HG03460 (cell line): ENCODE data around the gene FCGR3B.
"Not testable (repeated sequence)": the region's sequence is repeated elsewhere in the genome, so short reads cannot be mapped to it uniquely, and the experiment has no call there.

Source experiments
- ATAC-seq: cut with Tn5 transposase; IDR thresholded peaks from one replicate; pipeline ENCODE4 v1.9.1; 2021; ENCODE audit not compliant: unreplicated experiment

FCGR3B gene

DNA sequence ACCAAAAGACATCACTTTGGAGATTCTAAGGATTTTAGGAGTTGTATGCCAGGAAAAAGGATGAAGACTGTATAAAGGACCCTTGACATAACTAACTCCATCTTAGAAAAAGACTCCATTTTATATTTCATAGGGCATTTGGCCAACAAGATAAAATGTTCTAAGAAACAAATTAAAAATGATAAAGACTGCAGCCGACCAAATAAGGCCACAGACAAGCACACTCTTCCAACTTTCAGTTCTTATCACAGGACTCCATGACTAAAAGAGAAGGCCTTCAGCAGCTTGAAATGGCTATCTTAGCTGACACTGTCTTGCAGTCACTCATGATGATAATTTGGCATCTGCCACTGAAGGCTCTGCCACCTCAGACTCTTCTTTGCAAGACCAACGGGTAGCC is 8.2 kb upstream of the FCGR3B start:
- ATAC-seq = not testable (repeated sequence)

DNA sequence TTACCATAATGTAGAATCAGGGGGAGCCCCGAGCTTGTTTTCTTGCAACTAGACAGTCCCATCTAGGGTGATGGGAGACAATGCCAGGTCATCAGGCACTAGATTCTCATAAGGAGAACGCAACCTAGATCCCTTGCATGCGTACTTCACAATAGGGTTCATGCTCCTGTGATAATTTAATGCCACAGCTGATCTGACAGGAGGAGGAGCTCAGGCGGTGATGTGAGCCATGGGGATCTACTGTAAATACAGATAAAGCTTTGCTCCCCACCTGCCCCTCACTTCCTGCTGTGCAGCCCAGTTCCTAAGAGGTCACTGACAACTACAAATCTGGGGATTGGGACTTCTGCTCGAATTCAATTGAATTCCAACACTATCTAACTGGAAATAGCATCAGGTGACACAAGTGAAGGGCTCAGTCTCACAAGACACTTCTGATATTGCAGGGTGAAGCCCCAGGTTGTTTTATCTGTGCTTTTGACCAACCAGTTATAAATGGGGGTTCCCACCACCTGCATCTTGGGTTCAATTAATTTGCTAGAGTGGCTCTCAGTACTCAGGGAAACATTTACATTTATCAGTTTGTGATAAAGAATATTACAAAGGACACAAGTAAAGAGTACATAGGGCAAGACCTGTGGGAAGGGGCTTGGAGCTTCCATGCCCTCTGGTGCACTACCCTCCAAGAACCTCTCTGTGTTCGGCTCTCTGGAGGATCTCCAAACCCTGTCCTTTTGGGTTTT is 7.4 kb upstream of the FCGR3B start:
- not testable (repeated sequence) for ATAC-seq

GRCh38 chr1:161636976-161637375 is 6.0 kb upstream of the FCGR3B start:
- not testable (repeated sequence) for ATAC-seq

DNA sequence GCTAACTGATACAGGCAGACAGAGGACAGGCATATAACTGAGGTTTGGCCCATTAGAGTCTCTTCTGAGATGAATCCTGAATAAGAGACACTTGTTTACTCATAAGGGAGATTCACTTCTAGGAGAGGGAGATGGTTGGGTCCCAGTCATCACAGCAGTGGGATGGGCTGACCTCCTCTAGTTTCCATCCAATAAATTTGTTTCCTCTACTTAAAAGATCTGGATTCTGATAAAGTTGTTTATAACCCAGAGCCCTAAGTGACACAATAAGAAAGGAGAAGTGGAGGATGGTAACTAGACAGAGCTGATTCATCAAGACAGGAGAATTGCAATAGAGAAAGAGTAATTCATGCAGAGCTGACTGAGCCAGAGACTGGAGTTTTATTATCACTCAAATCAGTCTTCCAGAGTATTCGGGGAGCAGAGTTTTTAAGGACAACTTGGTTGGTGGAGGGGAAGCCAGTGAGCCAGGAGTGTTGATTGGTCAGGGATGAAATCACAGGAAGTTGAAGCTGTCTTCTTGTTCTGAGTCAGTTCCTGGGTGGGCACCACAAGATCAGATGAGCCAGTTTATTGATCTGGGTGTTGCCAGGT is 5.3 kb upstream of the FCGR3B start:
- not testable (repeated sequence) for ATAC-seq

GRCh38 chr1:161634993-161635392 is 4.0 kb upstream of the FCGR3B start:
- ATAC-seq = not testable (repeated sequence)

DNA sequence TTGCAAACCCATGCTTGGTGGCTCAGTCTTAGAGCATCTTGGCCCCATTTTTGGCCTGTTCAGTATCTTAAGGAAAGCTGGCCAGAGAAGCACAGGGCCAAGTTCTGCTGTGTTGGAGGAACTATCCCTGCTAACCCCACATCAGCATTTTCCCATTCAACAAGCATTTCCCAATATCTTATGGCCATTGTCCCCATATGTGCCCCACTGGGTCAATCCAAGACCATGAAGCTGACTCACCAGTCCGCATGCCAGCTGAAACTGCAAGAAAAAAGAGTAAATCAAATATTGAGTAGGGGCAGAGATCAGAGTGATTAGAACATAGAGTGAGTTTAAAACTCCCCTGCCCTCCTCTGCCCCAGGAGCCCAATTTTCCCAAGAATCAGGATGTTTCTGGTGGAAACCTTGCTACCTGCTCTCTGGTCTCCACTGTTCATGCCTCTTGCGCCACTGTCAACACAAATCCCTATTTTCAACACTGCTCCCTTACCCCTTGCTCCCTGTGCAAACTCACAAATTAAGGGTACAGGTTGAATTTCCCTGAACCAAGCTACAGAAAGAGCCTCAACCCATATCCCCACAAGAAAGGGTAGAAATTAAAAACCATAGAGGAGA is 741 bp downstream of the FCGR3B start:
- ATAC-seq = not testable (repeated sequence)

DNA sequence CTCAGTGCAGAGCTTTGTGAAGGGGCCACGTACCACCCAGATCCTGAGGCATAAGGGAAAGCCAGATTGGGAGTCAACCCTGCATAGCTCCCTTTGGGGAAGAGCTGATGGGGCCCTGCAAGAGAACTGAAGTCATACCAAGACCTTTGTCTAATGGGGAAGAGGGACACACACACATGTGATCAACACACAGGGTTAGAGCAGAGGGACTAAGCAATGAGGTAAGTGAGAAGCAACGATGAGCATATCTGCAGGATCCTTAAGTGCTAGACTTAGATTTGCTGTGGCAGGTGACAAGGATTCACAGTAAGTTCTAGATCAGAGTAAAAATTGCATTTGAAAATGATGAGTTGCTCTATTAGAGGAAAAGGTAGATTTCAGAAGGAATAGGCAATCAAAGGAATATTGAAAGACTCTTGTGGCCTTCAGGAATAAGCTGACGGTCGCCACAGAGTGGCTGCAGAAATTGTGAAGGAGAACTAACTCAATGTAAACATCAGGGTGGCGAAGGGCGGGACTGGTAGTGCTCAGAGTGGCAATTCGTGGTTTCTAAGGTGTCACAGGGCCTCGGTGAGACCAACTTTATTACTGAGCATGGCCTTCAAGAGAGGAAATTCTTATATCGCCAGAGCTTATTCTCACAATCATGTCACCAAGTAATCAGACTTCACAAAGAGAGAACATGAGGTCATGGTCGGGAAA is 4.4 kb downstream of the FCGR3B start:
- ATAC-seq = not testable (repeated sequence)

DNA sequence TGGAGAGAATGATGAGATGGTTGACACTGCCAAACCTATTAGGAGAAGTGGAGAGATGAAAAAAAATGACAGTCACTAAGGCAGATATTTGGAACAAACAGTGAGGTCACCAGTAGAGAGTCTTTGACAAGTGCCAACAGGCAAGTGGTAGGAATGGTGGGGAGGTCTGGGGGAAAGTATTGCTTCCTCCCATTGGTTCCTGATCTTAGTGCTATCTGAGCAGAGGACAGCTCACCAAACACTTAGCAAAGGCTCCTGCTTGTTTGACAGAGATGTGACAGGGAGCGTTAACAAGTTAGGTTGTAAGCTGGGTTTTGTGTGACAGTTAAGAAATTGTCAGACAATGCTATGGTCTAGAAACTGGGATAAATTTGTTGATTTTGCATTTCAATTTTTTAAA is 6.4 kb downstream of the FCGR3B start:
- ATAC-seq = not testable (repeated sequence)

DNA sequence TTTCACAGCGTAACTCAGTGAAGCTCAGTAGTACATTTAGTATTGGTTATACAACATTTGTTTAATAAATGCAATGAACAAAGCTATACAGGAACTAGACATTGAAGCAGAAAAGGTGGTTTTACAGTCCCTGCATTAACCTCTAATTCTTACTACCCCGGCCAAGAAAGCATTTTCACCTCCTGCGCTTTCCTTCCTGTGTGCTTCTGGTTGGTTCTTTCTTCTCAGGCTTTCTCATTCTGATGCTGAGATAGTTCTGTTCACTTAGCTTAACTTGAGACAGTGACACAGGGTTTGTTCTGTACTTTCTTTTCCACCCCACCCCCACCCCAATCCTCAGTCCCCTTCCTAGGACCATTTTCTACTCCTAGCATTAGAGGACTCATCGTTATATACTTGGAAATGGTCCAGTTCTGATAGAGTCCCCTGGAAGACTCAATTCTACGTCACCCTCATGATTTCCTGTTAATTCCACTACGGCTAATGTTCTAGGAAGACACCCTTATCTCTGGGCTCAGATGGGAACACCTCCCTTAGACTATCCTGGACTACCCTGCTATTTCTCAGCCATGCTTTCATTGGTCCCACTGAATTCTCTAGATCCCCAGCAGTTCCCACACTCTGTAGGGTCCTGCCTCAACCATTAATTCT is 7.5 kb downstream of the FCGR3B start:
- ATAC-seq = not testable (repeated sequence)

DNA sequence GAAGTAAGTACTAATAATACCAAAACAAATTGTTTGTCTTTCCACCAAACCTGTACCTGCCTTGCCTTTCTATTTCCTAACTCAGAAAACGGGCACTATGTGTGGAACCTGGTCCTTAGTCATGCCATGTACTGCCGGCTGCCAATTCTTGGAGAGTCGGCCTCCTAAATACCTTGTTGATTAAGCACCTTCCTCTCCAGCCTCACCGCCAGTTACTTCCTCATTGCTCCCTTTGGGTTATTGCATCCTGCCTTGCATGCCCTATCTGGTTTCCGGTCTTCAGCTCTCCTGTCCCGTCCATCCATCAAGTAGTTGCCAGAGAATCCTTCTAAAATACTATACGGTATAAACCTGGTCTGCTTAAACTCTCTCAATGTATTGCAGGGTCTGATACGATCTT is 8.9 kb downstream of the FCGR3B start:
- ATAC-seq = not testable (repeated sequence)

- ATAC-seq = not testable (repeated sequence)
Observed at GRCh38 chr1:161621181-161622000, 9.6 kb downstream of the FCGR3B start.

DNA sequence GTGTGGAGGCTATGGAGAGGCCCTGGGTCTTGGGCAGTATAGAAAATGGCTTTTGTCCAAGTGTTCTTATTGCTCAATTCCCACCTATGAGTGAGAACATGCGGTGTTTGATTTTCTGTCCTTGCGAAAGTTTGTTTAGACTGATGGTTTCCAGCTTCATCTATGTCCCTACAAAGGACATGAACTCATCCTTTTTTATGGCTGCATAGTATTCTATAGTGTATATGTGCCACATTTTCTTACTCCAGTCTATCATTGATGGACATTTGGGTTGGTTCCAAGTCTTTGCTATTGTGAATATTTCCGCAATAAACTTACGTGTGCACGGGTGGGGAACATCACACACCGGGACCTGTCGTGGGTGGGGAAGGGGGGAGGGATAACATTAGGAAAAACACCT is 10.6 kb downstream of the FCGR3B start:
- not testable (repeated sequence) for ATAC-seq

GRCh38 chr1:161618517-161618916 is 12.5 kb downstream of the FCGR3B start:
- not testable (repeated sequence) for ATAC-seq

GRCh38 chr1:161616417-161616816 is 14.6 kb downstream of the FCGR3B start:
- not testable (repeated sequence) for ATAC-seq

GRCh38 chr1:161613142-161613514 is 17.8 kb downstream of the FCGR3B start:
- not testable (repeated sequence) for ATAC-seq

DNA sequence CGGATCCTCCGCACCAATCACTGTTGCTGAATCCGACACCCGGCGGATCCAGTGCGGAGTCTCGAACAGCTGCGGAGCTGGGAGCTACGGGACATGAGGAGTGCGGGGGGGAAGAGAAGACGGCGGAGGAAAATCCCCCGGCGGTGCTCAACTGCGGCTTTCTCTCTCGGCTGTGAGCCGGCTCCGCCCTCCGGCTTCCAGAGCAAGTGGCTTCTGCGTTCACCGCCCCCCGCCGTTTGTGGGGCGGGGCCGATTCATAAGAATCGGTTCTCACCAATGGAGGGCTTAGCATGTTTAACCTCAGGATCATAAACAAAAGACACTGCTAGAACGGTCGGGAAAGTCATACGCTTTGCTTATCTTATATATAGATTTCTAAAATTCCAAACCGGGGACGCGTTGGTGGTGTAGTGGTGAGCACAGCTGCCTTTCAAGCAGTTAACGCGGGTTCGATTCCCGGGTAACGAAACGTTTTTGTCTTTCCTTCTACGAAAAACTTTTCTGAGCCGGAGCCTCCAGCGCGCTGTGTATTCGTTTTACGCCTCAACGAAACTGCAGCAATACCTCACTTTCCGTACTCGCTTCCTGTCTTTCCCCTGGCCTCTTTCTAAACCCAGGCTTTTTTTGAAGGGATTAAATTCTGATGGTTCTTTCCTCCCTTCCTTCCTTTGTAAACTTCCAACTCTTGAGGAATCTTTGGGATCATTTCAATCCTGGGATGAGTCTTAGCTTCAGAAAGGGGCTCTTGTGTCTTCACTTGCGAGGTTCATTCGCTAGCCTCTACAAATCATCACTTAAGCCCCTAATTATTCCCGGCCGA is 18.4 kb downstream of the FCGR3B start:
- peak; percentile 79 for ATAC-seq

DNA sequence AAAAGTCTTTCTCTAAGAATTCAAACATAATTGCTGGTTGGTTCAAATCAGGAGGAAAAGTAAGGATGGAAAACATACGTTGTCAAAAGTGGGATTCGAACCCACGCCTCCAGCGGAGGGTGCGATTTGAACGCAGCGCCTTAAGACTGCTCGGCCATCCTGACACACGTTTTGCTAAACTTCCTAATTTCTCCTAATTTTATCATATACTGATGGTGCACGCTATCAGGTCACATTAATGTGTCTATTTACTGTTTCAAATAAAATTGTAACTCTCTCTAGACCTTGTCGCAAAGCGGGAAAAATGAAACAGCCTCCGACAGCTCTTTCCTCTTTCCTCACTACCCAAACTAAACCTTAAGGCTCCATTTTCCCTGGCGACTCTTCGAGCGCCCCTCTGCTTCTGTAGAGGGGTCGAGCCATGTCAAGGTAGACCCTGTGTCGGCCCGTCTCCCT is 19.1 kb downstream of the FCGR3B start:
- ATAC-seq = not testable (repeated sequence)

- ATAC-seq = not testable (repeated sequence)
Observed at GRCh38 chr1:161610198-161610597, 20.8 kb downstream of the FCGR3B start.
